GM23338 (cell line): Measurements from ENCODE around the gene SLC39A13. TPM values are rescaled to one million over a fixed set of nuclear protein-coding genes. Genes with fewer than 3 reads are reported as not detected.

Experiments used
- ATAC-seq: fragments of 200-7000 bp; cut with Tn5 transposase; 3 replicates; pipeline ENCODE4 v1.9.1; 2020
- DNase-seq: peaks from one replicate; pipeline ENCODE4 v3.0.0-alpha.2; 2015; ENCODE audit warnings: low spot score
- H2AFZ ChIP-seq: fragments of 200-600 bp; sonication (generic); 2 replicates; pipeline ENCODE4 v1.8.0; 2016; ENCODE audit warnings: antibody characterized with exemption, mild to moderate bottlenecking, moderate library complexity
- H3F3A ChIP-seq: fragments of 200-600 bp; sonication (generic); replicated peaks from 2 replicates; pipeline ENCODE4 v1.8.0; 2017; ENCODE audit warnings: antibody characterized with exemption, mixed run types, low read depth
- H3K27ac ChIP-seq: fragments of 200-600 bp; sonication (generic); 2 replicates; pipeline ENCODE4 v1.6.1; 2016; ENCODE audit warnings: low read depth
- H3K27me3 ChIP-seq: fragments of 200-600 bp; sonication (generic); 2 replicates; pipeline ENCODE4 v1.8.0; 2016; ENCODE audit warnings: mild to moderate bottlenecking, mixed run types, moderate library complexity; ENCODE audit not compliant: insufficient read depth
- H3K36me3 ChIP-seq: fragments of 200-600 bp; sonication (generic); 2 replicates; pipeline ENCODE4 v1.8.0; 2016; ENCODE audit warnings: mild to moderate bottlenecking; ENCODE audit not compliant: insufficient read depth
- H3K4me1 ChIP-seq: fragments of 200-600 bp; sonication (generic); 2 replicates; pipeline ENCODE4 v1.8.0; 2016; ENCODE audit warnings: mild to moderate bottlenecking, moderate library complexity; ENCODE audit not compliant: insufficient read depth
- H3K4me2 ChIP-seq: fragments of 200-600 bp; sonication (generic); 2 replicates; pipeline ENCODE4 v1.7.1; 2017; ENCODE audit warnings: mixed run types
- H3K4me3 ChIP-seq: fragments of 200-600 bp; sonication (generic); 2 replicates; pipeline ENCODE4 v1.6.1; 2016; ENCODE audit warnings: mixed run types
- H3K79me2 ChIP-seq: fragments of 200-600 bp; sonication (generic); replicated peaks from 2 replicates; pipeline ENCODE4 v1.8.0; 2017; ENCODE audit warnings: mild to moderate bottlenecking; ENCODE audit not compliant: insufficient read depth
- H3K9me2 ChIP-seq: fragments of 200-600 bp; sonication (generic); 2 replicates; pipeline ENCODE4 v1.8.0; 2017; ENCODE audit not compliant: insufficient read depth
- H4K20me1 ChIP-seq: fragments of 200-600 bp; sonication (generic); replicated peaks from 2 replicates; pipeline ENCODE4 v1.8.0; 2017; ENCODE audit warnings: mild to moderate bottlenecking; ENCODE audit not compliant: insufficient read depth
- H3K27ac Mint-ChIP-seq: 2 replicates; pipeline ENCODE4 v1.8.0; 2020; ENCODE audit warnings: inconsistent platforms, mild to moderate bottlenecking, moderate library complexity, mixed read lengths
- H3K27me3 Mint-ChIP-seq: 3 replicates; pipeline ENCODE4 v1.8.0; 2022; ENCODE audit warnings: low read depth, mild to moderate bottlenecking, moderate library complexity, mixed read lengths, inconsistent platforms; ENCODE audit not compliant: insufficient read depth, poor library complexity
- H3K36me3 Mint-ChIP-seq: 3 replicates; pipeline ENCODE4 v1.8.0; 2021; ENCODE audit warnings: low read depth, mild to moderate bottlenecking, inconsistent platforms, moderate library complexity, mixed read lengths
- H3K4me1 Mint-ChIP-seq: 3 replicates; pipeline ENCODE4 v1.8.0; 2020; ENCODE audit warnings: mild to moderate bottlenecking, inconsistent platforms, mixed read lengths
- H3K4me3 Mint-ChIP-seq: 3 replicates; pipeline ENCODE4 v1.8.0; 2021; ENCODE audit warnings: moderate library complexity, mild to moderate bottlenecking, inconsistent platforms, mixed read lengths
- H3K9me3 Mint-ChIP-seq: 3 replicates; pipeline ENCODE4 v1.8.0; 2020; ENCODE audit warnings: moderate library complexity, mild to moderate bottlenecking, inconsistent platforms, mixed read lengths
- CREB1 ChIP-seq: fragments of 250-450 bp; sonication (Bioruptor Pico); IDR thresholded peaks from 2 replicates; pipeline ENCODE4 v1.5.0; 2020; ENCODE audit warnings: low read depth, mild to moderate bottlenecking, moderate library complexity
- CTCF ChIP-seq, 2 experiments: fragments of 200-600 bp in 1 of 2; sonication (generic) in 1 of 2; conservative IDR thresholded peaks; 2 replicates each; pipeline versions ENCODE4 v1.5.1 to v1.6.1; 2016 to 2017; ENCODE audit warnings: antibody characterized with exemption in 2 of 2, low read depth in 2 of 2, mild to moderate bottlenecking in 2 of 2, moderate library complexity in 1 of 2
- ETS1 ChIP-seq: IDR thresholded peaks from 2 replicates; pipeline ENCODE4 v1.6.1; 2016; ENCODE audit warnings: antibody characterized with exemption
- EZH2 ChIP-seq: fragments of 200-600 bp; sonication (generic); IDR thresholded peaks from one replicate; pipeline ENCODE4 v1.8.0; 2017; ENCODE audit warnings: antibody characterized with exemption, mild to moderate bottlenecking, low read depth; ENCODE audit not compliant: unreplicated experiment
- EZH2phosphoT487 ChIP-seq: fragments of 200-600 bp; sonication (generic); IDR thresholded peaks from one replicate; pipeline ENCODE4 v1.8.1; 2018; ENCODE audit warnings: antibody characterized with exemption; ENCODE audit not compliant: unreplicated experiment
- JUNB ChIP-seq: IDR thresholded peaks from one replicate; pipeline ENCODE4 v1.6.1; 2016; ENCODE audit warnings: antibody characterized with exemption; ENCODE audit not compliant: unreplicated experiment
- NANOG ChIP-seq: IDR thresholded peaks from 2 replicates; pipeline ENCODE4 v1.6.1; 2016; ENCODE audit warnings: antibody characterized with exemption, borderline replicate concordance
- ZNF331 ChIP-seq: fragments of 250-450 bp; sonication (Bioruptor Pico); IDR thresholded peaks from 2 replicates; pipeline ENCODE4 v1.5.0; 2020; ENCODE audit warnings: low read depth, mild to moderate bottlenecking, moderate library complexity
- polyA plus RNA-seq: library from polyadenylated mRNA; unstranded; fragments of >200 nt; fragmentation: Nextera tagmentation; extraction: Ambion mirVana; gene quantifications from 2 replicates; pipeline ENCODE4 v1.2.1, GENCODE V29; 2016
- total RNA-seq: library from RNA; depleted of rRNA; stranded (reverse); fragments of >200 nt; shearing (Covaris generic); gene quantifications from 2 replicates; pipeline ENCODE4 v1.2.3, GENCODE V29; 2014
- TF ChIP-seq, protein P1 (sequence below): IDR thresholded peaks from one replicate; pipeline ENCODE4 v1.6.1; 2018; ENCODE audit warnings: antibody characterized with exemption; ENCODE audit not compliant: unreplicated experiment

The SLC39A13 gene
- total and polyA plus RNA-seq, 2 experiments from 2014 or later: 15.8 to 32.7 TPM

- Histone ChIP-seq H3K27me3 (no peaks in the 10 kb centered on the region), H4K20me1 (no peaks in the 10 kb centered on the region), H3K79me2 (no peaks in the 10 kb centered on the region), H3K36me3 (no peaks in the 10 kb centered on the region), H3K9me2 (no peaks in the 10 kb centered on the region), H3K4me3 (no peak overlapping the region), H3F3A (no peaks in the 10 kb centered on the region), H2AFZ (no peak overlapping the region), H3K27ac (no peak overlapping the region), H3K4me2 (no peak overlapping the region), H3K4me1 (no peaks in the 10 kb centered on the region)
- H3K27me3 Mint-ChIP-seq: no peaks in the 10 kb centered on the region
- no peaks in the 10 kb centered on the region for H3K9me3 Mint-ChIP-seq
- TF ChIP-seq, protein P1, sequence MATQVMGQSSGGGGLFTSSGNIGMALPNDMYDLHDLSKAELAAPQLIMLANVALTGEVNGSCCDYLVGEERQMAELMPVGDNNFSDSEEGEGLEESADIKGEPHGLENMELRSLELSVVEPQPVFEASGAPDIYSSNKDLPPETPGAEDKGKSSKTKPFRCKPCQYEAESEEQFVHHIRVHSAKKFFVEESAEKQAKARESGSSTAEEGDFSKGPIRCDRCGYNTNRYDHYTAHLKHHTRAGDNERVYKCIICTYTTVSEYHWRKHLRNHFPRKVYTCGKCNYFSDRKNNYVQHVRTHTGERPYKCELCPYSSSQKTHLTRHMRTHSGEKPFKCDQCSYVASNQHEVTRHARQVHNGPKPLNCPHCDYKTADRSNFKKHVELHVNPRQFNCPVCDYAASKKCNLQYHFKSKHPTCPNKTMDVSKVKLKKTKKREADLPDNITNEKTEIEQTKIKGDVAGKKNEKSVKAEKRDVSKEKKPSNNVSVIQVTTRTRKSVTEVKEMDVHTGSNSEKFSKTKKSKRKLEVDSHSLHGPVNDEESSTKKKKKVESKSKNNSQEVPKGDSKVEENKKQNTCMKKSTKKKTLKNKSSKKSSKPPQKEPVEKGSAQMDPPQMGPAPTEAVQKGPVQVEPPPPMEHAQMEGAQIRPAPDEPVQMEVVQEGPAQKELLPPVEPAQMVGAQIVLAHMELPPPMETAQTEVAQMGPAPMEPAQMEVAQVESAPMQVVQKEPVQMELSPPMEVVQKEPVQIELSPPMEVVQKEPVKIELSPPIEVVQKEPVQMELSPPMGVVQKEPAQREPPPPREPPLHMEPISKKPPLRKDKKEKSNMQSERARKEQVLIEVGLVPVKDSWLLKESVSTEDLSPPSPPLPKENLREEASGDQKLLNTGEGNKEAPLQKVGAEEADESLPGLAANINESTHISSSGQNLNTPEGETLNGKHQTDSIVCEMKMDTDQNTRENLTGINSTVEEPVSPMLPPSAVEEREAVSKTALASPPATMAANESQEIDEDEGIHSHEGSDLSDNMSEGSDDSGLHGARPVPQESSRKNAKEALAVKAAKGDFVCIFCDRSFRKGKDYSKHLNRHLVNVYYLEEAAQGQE: no peak
- no peak for TF ChIP-seq ETS1
- no peak for TF ChIP-seq EZH2
- TF ChIP-seq CTCF (conservative IDR thresholded peaks at IDR 0.05; ENCODE audit: low read depth in 2 of 2): no peak
- TF ChIP-seq ZNF331: no peak
- no peaks in the 10 kb centered on the region for H3K4me1 Mint-ChIP-seq
- no peak overlapping the region for H3K27ac Mint-ChIP-seq
- DNase-seq (no peak), ATAC-seq (no peak)
- H3K4me3 Mint-ChIP-seq: no peak overlapping the region
- no peaks in the 10 kb centered on the region for H3K36me3 Mint-ChIP-seq
These were observed 39.5 kb downstream of the SLC39A13 start for GRCh38 chr11:47447906-47448305.

DNA sequence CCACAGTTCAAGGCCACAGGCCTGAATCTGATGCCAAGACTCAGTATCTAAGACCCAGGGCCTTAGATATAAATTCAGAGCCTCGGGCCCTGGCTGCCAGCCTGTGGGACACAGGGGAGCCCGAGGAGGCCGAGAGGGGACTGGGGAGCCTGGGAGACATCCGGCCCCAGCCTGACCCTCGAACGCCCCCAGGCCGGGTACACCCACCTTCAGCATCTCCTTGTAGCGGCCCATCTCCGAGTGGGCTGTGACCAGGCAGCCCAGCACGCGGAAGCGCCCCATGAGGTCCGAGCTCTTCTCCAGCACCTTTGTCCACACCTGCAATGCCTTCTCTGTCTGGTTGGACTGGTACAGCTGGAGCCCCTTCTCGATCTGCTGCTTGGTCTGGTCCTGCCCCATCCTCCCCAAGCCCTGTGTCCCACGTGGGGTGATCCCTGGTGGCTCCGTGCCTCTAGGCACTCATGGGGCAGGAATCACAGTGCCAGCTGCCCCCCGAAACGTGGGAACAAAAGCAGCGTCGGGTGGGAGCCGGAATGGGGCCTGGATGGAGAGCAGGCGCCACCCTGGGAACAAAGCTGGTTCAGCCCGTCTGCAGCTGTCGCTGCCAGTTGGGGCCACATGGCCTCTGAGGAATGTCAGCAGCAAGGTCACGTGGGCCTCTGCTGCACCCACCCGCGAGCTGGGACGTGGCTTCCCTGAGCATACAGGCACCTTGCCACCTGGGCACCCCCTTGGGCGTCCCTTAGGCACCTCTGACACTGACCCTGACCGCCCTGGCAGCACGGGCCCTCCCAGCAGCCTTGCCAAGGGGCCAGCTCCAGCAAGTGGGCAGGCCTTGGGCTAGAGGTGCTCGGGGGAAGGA is 40.4 kb downstream of the SLC39A13 start, which contains the start of gene RAPSN:
Gene RAPSN, minus strand, starts transcription at position 571 of the 862 bp plus-strand sequence. Its CDS starts 172 bp downstream, at position 399.
- H3K36me3 Mint-ChIP-seq: no peaks in the 10 kb centered on the region
- Histone ChIP-seq H2AFZ (no peak within 1 kb of the TSS), H3F3A (no peaks in the 10 kb centered on the region), H3K9me2 (no peaks in the 10 kb centered on the region), H3K36me3 (no peaks in the 10 kb centered on the region), H3K4me1 (no peaks in the 10 kb centered on the region), H3K4me3 (no peak within 1 kb of the TSS), H3K4me2 (no peak within 1 kb of the TSS), H3K79me2 (no peaks in the 10 kb centered on the region), H4K20me1 (no peaks in the 10 kb centered on the region), H3K27ac (no peak within 1 kb of the TSS), H3K27me3 (no peaks in the 10 kb centered on the region)
- H3K4me1 Mint-ChIP-seq: no peaks in the 10 kb centered on the region
- no peak within 1 kb of the TSS for H3K27ac Mint-ChIP-seq
- H3K27me3 Mint-ChIP-seq: no peaks in the 10 kb centered on the region
- no peak within 1 kb of the TSS for H3K4me3 Mint-ChIP-seq
- peaks cover 2% of the 10 kb centered on the region; the same call in 1 of the 3 replicates for H3K9me3 Mint-ChIP-seq
- DNase-seq (no peak), ATAC-seq (peak; percentile 43)
- TF ChIP-seq EZH2: no peak
- no peak for TF ChIP-seq EZH2phosphoT487
- no peak for TF ChIP-seq JUNB
- no peak for TF ChIP-seq CREB1 (CRISPR knock-in tag)
- TF ChIP-seq NANOG: no peak
- TF ChIP-seq, protein P1: no peak
